ENCODE results near the gene EFHD2.

EFHD2 gene

DNA sequence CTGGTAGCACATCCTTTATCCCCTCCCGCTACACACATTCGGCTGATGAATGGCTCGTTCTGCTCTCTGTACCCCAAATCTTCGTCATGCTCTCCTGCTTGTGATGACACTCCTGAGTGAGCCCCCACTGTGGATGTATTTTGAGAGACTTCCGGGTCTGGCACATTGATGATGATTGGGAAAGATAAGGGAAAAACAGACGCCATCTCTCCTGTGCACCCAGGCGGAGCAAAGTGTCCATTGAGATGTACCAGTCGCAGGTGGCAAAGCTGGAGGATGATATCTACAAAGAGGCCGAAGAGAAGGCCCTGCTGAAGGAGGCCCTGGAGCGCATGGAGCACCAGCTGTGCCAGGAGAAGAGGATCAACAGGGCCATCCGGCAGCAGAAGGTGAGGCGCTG is 27.9 kb upstream of the EFHD2 start:
- Histone ChIP-seq H4K20me1 (ENCODE audit: insufficient read depth) (no peaks in the 10 kb centered on the region), H3K27ac (no peak overlapping the region), H2AFZ (ENCODE audit: low read depth) (no peak overlapping the region), H3K4me1 (ENCODE audit: low read depth, poor library complexity, severe bottlenecking) (no peaks in the 10 kb centered on the region), H3K4me3 (IDR thresholded peaks at IDR 0.05; ENCODE audit: insufficient read depth, low read depth, low read length) (no peak overlapping the region), H3K9ac (no peak overlapping the region), H3K27me3 (ENCODE audit: insufficient read depth, low read depth) (peaks cover 4% of the 10 kb centered on the region; the same call in 1 of the 2 replicates), H3K36me3 (ENCODE audit: insufficient read depth) (no peaks in the 10 kb centered on the region), H3K79me2 (ENCODE audit: insufficient read depth, low read depth) (no peaks in the 10 kb centered on the region), H3K4me2 (no peak overlapping the region)
- TF ChIP-seq, protein P1, sequence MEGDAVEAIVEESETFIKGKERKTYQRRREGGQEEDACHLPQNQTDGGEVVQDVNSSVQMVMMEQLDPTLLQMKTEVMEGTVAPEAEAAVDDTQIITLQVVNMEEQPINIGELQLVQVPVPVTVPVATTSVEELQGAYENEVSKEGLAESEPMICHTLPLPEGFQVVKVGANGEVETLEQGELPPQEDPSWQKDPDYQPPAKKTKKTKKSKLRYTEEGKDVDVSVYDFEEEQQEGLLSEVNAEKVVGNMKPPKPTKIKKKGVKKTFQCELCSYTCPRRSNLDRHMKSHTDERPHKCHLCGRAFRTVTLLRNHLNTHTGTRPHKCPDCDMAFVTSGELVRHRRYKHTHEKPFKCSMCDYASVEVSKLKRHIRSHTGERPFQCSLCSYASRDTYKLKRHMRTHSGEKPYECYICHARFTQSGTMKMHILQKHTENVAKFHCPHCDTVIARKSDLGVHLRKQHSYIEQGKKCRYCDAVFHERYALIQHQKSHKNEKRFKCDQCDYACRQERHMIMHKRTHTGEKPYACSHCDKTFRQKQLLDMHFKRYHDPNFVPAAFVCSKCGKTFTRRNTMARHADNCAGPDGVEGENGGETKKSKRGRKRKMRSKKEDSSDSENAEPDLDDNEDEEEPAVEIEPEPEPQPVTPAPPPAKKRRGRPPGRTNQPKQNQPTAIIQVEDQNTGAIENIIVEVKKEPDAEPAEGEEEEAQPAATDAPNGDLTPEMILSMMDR (conservative IDR thresholded peaks at IDR 0.05; ENCODE audit: low read depth, low read length): no peak

DNA sequence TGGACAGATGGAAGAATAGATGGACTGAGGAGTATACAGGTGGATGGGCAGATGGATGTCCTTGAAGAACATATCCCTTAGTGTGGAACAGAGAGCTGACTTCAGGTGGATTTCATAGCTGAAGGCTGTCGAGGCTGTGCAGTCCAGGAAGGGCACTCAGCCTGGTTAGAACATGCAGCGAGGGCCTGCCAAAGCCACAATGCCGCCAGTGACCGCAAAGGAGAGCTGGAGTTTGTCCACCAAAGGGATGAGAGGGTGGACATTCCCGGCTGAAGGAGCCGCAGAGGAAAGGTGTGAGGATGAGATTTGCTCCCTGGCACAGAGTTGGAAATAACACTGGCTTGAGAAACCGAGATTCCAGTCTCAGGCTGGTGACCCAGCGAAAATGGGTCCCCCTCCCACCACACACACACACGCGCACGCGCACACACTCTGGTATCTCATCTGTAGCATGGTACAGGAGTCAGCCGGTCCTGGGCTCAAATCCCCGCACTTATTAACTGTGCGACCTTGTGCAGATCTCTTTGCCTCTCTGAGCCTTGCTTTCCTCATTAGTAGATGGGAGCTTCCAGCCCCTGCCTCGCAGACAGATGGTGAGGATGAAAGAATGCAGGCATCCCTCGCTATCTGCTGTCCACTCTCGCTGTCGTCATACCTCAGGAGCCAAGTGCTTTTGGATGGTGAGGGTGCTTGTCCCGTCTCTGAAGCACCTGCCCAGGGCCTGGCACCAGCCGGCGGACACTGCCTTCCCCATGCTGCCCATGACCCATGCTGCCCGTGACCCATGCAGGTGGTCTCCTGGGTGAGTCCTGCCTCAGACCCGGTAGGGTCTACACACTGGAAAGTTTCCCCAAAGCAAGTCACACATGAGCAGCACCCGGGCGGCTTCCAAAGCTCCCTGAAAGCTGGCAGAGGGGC is 26.8 kb upstream of the EFHD2 start:
- H3K9ac ChIP-seq: no peak overlapping the region
- TF ChIP-seq, protein P1 (conservative IDR thresholded peaks at IDR 0.05; ENCODE audit: low read depth, low read length): no peak
- H3K27me3 ChIP-seq (ENCODE audit: insufficient read depth, low read depth): peaks cover 4% of the 10 kb centered on the region; the same call in 1 of the 2 replicates

DNA sequence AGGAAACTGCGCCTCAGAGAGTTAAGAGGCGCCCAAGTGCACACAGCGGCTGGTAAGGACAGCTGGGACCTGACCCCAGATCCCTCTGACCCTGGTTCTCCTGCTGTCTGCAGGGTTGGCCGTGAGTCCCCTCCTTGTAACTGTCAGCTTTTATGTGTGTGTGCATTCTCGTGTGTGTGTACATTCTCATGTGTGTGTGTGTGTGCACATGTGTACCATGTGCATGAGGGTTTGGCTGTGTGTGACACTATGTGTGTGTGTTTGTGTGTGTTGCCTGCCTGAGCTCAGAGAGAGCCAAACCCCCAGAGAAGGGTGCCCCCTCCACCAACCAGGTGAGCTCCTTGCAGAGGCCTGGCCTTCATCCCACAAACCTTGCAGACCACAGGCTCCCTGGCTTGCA is 25.9 kb upstream of the EFHD2 start:
- H3K4me3 ChIP-seq (IDR thresholded peaks at IDR 0.05; ENCODE audit: insufficient read depth, low read depth, low read length): no peak overlapping the region
- no peaks in the 10 kb centered on the region for H3K36me3 ChIP-seq (ENCODE audit: insufficient read depth)
- no peaks in the 10 kb centered on the region for H4K20me1 ChIP-seq (ENCODE audit: insufficient read depth)
- no peaks in the 10 kb centered on the region for H3K79me2 ChIP-seq (ENCODE audit: insufficient read depth, low read depth)
- peaks cover 4% of the 10 kb centered on the region; the same call in 1 of the 2 replicates for H3K27me3 ChIP-seq (ENCODE audit: insufficient read depth, low read depth)
- no peaks in the 10 kb centered on the region for H3K4me1 ChIP-seq (ENCODE audit: low read depth, poor library complexity, severe bottlenecking)
- no peak overlapping the region for H3K9ac ChIP-seq
- no peak overlapping the region for H3K27ac ChIP-seq
- H2AFZ ChIP-seq (ENCODE audit: low read depth): peak overlapping the region; percentile 14; the same call in 1 of the 2 replicates
- TF ChIP-seq, protein P1 (conservative IDR thresholded peaks at IDR 0.05; ENCODE audit: low read depth, low read length): no peak
- H3K4me2 ChIP-seq: no peak overlapping the region

More for the DNA sequence above, 26.8 kb upstream of the EFHD2 start:
- Histone ChIP-seq H3K4me1 (ENCODE audit: low read depth, poor library complexity, severe bottlenecking) (no peaks in the 10 kb centered on the region), H3K4me2 (no peak overlapping the region), H2AFZ (ENCODE audit: low read depth) (no peak overlapping the region), H3K36me3 (ENCODE audit: insufficient read depth) (no peaks in the 10 kb centered on the region), H3K4me3 (IDR thresholded peaks at IDR 0.05; ENCODE audit: insufficient read depth, low read depth, low read length) (no peak overlapping the region), H3K27ac (no peak overlapping the region), H3K79me2 (ENCODE audit: insufficient read depth, low read depth) (no peaks in the 10 kb centered on the region), H4K20me1 (ENCODE audit: insufficient read depth) (no peaks in the 10 kb centered on the region)

DNA sequence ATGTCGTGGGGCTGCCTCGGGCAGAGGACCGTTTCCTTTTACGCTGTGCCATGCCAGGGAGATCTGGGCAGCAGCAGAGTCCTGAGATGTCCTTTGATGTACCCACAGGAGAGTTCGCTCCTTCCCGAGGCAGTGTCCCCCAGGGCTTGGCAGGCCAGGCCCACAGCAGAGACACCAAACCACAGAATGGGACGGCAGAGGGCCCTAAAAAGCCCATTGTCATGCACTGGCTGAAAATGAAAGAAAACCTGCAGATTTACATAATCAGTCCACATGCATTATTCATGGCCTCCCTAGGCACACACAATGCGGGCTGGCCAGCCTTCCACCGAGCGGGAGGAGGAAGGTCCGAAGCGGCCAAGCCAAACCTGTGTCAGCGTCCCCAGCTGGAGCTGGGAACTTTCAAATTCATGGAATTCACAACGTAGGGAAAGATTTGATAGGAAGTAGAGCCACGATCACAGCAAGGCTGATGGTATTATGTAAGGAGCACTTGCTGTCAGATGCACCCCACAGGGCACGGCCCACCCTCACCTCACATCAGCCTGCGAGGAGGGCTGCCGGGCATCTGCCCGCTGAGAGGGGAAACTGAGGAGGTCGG is 25.3 kb upstream of the EFHD2 start:
- Histone ChIP-seq H3K4me2 (no peak overlapping the region), H3K4me3 (IDR thresholded peaks at IDR 0.05; ENCODE audit: insufficient read depth, low read depth, low read length) (no peak overlapping the region), H3K27me3 (ENCODE audit: insufficient read depth, low read depth) (peaks cover 4% of the 10 kb centered on the region; the same call in 1 of the 2 replicates), H2AFZ (ENCODE audit: low read depth) (peak overlapping the region; percentile 14; the same call in 1 of the 2 replicates), H4K20me1 (ENCODE audit: insufficient read depth) (no peaks in the 10 kb centered on the region), H3K9ac (no peak overlapping the region), H3K79me2 (ENCODE audit: insufficient read depth, low read depth) (no peaks in the 10 kb centered on the region), H3K36me3 (ENCODE audit: insufficient read depth) (no peaks in the 10 kb centered on the region), H3K27ac (no peak overlapping the region), H3K4me1 (ENCODE audit: low read depth, poor library complexity, severe bottlenecking) (no peaks in the 10 kb centered on the region)
- TF ChIP-seq, protein P1 (conservative IDR thresholded peaks at IDR 0.05; ENCODE audit: low read depth, low read length): no peak

Measured in KMS-11 (cell line).